Measurements from ENCODE around the gene BMPR1B.

BMPR1B gene

DNA sequence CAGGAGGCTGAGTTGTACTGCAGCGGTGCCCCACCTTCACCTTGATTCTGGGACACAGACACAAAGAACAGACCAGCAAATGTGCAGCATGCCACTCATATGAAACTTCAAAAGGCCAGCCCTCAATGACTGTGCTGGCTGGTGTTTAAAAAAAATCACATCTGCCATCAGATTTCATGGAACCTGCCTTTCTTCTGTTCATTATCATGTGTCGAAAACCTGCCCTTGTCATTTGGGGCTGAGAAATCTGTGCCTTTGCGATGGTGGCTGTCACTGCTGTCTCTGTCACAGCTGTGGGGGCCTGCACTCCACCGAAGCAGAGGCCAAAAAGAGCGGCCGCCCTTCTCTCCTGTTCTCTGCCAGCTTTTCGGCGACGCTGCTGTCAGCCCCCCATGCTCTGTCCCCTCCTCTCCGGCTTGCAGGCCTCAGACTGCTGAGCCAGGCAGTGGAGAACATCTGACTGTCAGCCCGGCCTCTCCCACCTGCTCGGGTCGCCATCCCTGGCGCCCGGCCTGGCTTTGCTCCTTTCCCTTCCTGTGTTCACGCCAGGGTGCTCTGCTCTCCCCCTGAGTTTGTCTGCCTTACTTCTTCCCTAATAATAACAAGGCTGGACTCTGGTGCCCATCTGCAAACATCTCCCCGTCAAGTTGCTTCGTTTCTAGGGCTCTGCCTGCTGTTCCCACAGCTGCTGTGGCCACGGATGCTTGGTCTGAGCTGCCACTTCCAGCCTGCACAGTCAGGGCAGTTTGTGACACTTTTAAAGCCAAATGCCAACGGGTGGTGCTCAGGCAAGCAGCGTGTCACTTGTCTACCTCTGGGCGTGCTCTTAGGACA is 435.9 kb downstream of the BMPR1B start:
- no peak for DNase-seq

GRCh38 chr4:95197353-95197752 is 439.6 kb downstream of the BMPR1B start:
- no peak for DNase-seq

- DNase-seq: no peak
Observed at GRCh38 chr4:95198961-95199360, 441.2 kb downstream of the BMPR1B start.

DNA sequence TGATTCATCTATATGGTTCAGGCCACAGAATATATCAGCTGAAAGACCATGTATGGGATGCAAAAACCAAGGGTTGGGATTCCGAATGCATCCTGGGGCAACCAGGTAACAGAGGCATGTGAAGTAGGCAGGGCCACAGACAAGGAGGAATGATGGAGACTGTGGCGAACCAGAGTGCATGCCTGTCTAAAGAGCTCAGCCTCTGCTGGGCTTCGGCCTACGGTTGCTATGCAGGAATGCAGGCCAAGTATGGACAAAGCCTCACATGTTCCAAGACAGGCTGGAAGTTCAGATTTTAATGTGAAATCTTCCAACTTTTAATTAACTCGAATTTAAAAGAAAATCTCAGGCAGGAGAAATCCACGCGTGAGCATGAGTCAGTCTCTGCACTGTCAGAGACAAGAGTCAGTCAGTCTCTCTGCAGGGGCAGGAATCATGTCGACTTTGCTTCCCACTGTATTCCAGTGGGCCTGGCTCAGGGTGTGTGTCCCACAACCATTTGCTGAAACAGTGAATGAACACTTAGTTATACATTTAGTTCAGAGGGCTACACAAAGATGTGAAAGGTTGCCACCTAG is 446.6 kb downstream of the BMPR1B start:
- DNase-seq: no peak

GRCh38 chr4:95204873-95205272 is 447.1 kb downstream of the BMPR1B start:
- DNase-seq: no peak

All from activated naive CD4-positive, alpha-beta T cell treated with Interleukin-2 at 50 U/mL for 16 hours (primary cell).